ENCODE data around the gene LRRN2.

LRRN2 gene

DNA sequence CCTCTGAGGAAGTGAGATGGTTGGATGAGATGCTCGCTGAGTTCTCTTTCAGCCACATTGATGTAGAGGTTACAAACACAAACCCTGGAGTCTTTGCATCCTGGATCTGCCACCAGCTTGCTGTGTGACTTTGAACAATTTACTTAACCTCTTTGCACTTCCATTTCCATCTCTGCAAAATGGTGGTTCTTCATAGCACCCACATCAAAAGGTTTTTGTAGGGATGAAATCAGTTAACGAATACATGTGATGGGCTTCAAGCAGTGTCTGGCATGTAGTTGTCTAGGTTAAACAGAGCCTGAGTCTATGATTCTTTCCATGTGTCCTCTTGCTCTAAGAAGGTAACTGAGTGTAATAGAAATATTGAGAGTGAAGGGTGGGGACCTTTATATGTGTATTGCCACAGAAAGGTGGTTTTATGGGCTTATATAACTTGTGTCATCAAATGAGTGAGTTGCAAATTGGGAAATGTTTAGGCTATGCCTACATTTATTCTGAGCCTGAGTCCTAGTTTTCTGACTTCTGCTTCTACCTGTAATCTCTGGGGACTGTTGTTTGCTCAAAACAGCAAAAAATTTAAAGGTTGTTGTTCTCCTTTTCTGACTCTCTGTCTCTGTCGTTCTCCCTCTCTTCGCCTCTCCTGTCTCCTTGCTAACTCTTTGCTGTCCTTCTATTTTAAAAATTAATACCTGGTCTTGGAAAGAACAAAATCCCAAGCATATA, 27.3 kb upstream of the LRRN2 start:
- DNase-seq: no peak

DNA sequence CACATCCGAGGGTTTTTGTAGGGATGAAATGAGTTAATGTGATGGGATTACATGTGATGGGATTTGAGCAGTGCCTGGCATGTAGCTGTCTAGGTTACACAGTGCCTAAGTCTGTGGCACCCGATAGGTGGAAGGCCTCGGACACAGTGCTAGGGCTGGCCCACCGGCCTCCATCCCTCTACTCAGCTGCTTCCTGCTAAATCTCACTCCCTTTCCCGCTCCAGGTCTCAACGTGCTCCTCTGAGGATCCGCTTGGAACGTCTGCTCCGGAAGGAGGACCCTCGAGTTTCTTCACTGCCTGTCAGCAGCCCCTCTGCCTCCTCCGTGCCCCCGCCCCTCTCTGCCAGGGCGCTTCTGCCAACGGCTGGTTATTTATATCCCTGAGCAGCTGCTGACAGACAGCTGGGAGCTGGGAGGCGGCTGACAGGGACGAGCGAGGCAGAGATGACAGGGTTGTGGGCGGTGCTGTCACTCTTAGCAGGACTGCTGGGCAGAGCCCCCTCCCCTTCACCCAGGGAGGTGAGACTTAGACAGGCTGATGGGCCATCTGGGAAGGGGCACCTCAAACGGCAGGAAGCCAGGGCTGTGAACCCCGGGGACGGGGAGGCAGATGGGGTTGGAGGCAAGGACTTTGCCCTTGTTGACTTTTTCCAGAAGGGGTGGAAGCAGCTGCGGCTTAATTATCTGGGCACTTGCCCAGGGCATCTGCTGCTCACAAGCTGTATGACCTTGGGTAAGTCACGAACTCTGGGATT, 26.6 kb upstream of the LRRN2 start:
- DNase-seq: no peak

DNA sequence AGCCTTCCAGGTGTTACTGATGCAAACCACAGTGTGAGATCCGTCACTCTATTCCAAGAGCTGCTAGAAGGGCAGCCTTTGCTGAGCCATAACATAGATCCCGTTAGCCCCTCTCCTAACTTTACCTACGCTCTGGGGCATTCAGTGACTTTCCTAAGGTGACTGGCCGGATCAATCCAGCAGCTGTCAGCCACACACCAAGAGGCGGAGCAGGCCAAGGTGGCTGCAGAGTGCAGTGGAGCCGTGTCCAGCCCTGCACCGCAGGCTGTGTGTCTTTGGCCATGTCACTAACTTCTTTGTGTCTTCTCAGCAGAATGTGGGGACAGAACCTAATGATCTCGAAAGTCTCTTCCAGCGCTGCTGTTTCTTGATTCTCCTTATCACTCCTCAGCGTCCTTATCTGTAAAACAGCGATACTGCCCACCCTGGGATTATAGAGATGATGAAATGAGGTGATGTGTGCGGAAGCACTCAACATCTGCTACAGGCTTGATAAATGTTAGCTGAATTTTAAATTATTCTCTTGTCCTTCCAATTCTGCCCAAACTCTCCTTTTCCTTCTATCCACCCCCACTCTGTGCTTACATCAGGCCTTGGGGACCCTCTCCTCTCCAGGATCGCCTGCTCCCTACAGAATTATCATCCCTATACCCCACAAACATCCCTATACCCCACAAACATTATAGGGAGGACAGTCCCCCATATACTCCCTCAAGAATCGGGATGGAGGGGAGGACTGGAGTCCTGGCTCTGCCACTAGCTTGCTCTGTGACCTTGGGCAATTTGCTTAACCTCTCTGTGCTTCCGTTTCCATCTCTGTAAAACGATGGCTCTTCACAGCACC, 25.8 kb upstream of the LRRN2 start:
- no peak for DNase-seq

DNA sequence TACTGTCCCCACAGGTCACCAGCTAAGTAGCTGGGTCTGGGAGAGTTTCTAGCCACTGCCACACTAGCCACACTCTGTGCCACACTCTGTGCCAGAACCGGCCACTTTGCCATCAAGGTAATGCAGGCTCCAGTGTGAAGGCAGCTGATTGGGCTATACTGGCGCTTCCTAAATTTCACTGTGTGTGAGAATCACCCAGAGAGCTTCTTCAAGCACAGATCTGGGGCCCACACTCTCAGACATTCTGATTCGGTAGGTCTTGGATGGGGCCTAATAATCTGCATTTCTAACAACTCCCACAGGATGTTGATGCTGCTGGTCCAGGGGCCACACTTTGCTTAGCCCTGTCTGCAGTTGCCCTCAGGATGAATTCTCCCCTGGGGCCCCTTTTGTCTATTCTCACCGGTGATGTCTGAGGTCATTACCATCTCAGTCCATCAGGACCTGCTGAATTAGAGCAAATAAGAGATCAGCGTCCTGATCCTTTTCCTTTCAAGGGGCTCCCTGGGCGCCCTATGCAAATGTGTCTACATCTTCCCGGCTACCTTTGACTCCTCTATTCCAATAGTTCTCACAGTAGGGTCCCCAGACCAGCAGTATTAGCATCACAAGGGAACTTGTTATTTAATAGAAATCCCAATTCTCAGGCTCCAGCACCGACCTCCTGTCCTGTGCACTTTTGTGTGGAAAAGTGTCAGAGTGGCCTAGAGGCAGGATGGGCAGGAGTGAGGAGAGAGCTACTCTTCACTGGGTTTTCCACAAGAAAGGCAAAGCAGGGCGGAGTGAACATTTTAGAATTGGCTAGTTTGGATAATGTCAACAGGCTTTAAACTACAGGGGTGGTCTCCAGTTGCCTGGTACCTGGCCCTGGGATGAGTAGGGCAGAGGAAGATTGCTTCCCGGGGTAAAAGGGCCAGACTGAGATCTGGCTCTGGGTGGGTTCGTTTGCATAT, 24.7 kb upstream of the LRRN2 start:
- DNase-seq: no peak

DNA sequence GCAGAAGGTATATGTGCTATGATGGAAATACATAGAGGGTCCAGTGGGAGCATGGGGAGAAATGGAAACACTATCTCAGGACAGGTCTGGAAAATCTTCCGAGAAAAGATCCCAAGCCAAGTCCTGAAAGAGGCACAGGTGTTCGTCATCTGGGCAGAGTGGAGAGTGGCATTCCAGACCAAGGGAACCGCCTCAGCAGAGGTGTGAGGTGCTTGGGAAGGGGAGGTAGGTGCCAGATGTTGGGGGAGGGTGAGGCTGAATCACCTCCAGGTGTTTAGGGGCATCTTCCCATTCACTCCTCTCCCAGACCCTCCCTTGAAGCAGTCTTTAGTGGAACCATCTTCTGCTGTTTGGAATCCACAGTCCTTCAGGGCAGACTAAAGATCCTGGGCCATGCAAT, 23.5 kb upstream of the LRRN2 start:
- DNase-seq: no peak

DNA sequence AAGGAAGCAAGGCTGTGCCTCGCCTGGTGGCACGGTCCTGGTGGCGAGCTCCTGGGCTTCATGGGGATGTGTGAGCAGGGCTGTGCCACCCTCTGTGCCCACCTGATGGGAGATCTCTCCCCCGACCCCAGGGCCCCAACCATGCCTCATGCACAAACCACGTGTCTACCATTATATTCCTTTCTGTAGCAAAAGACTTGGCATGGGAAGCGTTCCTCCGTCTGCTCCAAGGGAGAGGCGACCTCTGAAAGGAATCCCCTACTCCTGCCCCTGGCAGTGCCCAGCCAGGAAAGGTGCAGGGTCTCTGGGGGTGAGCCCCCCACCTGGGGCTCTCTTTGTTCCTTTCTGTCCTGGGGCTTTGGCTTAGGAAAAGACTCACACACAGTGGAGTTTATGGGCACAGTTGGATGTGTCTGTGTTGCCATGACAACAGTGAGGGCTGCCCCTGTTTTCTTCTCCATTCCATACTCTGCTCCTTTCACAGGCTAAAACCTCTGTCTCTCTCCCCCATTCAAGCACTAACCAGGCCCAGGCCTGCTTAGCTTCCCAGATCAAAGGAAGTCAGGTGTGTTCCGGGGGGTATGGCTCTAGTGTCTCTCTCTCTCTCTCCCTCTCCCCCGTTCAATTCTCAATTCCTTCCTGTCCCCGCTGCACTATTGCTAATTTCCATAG, 21.4 kb upstream of the LRRN2 start:
- no peak for DNase-seq

DNA sequence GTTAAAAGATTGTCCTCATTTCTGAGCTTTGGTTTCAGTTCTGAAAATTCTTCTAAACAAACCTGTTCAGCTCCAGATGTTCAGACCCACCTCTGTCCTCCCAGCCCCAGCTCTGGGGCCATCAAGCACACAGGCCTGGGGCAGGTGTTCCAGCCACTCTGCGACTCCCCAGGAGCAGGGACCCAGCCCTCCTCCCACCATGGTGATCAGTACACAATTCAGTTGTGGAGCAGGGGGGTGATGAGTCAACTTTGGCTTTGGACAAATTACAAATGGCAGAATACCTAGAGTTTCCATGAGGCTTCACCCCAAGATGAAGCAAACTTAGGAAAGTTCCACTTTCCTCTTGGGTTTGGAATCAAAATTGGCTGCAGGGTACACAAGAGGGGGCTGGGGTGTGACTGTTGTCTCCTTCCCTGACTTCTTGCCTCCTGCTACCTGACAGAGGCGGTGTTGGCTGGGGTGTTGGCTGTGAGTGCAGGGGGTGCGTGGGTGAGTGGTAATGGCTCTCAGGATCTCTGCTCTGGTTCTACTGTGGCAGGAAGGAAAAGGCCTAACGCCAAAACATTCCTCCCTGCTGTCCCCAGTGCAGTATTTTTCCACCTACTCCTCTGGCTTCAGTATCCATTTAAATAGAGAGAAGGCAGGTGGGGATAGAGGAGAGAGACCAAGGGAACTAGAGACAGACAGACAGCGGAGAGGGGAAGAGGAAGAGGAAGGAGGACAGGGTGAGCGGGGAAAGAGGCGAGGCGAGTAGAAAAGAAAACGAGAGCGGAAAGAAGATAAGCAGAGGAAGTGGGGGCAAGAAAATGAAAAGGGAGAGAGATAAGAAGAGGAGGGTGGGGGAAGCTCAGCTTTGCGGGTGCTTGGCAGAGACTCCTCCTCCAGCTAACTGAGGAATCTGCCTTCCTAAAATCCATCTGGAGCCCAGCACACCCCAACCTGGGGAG, 20.6 kb upstream of the LRRN2 start:
- DNase-seq: no peak

DNA sequence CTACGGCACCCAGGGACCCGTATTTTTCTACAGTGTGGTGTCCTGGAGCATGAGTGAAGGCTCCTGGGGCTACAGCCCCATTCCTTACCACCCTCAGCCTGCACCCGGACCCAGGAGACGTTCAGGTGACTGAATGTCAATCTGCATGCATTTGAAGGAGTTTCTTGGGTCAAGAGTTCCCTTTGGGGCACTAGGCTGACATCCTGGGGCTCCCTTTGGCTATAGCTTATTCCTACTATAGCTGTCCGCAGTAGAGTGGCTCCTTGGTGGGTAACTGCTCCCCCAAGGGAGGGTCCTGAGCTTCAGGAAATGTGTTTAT, 19.9 kb upstream of the LRRN2 start:
- DNase-seq: no peak

DNA sequence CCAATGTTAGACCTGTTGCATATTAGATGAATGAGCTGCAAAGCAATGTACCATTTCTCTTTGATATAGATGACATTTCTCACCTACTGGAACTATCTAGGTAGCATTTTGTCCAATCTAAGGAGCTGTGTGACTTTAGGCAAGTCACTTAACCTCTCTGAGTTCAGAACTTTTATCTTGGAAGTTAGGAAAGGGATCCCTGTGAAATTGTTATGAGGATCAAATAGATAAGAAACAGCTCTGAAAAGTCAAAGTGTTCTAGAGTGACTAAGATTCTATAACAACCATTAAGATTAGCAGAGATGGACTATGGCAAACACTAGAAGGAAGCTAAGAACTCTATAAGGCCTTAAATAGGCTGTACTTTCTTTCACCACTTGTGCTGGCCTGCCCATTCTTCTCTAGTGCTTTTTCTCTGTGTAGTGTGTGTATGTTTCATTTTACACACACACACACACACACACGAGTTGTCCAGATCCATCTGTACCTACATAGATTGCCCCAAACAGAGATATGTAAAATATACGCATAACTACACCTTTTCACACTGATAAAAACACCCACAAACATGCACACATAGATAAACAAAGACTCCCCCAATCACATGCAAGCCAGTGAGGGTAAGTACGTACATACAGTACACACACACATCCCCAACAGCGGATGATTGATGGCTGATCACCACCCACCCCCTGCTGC, 19.4 kb upstream of the LRRN2 start:
- DNase-seq: no peak

DNA sequence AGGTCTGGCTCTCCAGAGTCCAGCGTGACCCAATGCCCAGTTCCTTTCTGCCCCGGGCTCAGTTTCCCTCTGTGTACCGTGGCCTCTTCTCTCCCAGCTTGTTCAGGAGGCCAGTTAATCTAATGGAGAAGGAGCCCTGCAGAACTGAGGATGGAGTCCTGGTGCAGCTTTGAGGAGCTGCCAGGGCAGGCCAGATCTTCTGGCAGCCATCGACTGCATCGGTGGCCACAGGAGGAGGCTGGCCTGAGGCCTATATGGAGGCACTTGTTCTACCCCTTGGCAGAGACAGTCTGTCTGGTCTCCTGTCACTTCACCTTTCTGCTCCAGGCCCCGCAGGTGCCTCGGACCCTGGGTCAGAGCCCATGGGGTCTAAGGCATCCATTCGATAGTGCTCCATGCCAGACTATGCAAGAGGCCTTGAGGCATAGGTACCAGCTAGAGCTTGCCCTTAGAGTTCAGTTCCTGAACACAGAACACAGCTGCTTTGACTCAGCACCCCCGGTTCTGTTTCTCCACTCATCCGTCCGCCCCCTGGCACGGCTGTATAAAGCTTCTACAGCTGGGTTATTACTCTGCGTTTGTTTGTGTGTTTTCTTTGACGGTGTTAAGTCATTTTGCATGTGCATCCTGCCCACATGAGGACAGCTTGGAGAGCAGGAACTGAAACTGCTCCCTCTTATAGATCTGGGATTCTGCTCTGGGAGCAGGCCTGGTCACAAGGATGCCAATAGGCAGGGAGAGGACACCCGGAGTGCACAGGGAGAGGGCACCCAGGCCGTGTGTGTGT, 18.5 kb upstream of the LRRN2 start:
- no peak for DNase-seq

DNA sequence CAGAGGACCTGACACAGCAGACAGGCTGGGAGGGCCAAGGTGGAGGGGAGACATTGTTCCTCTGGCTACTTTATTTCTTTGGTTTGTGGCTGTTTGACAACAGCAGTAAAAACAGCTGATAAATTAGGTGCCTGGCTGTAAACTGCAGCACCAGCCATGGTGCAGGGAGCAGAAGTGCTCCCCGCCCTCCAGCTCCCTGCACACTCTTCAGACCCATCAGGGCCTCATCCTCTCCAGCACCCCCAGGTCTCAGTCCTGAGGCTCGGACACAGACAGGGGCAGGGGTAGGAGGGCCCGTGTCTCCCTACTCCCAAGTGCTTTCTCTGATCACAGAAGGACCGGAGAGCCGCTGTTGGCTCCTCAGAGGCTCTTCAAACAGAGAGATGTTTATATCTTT, 17.7 kb upstream of the LRRN2 start:
- DNase-seq: no peak

DNA sequence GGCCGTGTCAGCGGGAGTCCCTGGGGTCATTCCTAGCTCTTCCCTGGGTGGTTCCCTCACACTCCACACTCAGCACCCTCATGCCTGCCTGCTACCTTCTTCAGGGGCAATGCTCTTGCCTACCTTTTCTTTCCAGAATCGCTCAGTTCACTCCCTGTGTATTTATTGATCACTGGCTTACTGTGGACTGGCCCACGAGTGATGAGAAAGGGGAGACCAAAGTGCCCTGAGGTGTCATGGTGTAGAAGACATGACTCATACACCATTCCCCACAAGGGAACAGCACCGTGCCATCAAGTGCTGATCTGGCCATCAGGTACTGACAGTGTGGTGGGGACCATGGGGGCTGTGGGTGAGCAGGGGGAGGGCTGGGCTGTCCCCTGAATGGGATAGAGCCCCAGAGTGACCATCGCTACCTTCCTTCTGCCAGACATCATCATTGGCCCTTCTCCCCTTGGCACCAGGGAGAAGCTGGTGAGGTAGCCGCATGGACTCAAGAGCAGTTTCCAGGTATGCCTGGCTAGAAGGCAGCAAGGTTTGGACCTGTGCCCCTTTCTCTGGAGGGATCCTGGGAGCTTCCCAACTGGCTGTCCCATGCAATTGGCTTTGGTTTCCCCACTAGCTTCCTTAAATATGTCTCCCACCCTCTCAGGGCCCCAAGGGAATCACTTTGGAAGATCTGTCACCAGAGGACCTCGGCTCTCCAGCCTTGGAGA, 17.2 kb upstream of the LRRN2 start:
- no peak for DNase-seq

DNA sequence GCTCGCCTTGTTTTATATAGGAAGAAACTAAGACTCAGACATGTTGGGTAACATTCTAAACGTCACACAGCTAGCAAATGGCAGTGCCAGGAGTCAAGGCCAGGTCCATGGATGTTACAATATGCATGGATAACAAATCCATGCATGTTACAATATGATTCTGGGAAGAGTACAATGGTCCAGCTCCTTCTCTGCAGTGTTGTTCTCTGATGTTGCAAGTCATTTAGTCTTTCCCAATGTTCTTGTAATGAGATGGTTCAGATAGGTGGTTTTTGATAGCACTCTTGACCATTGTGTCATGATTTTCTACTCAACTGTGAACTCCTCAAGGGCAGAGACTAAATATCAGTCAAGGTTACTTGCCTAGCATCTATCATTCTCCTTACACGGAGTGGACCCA, 15.7 kb upstream of the LRRN2 start:
- no peak for DNase-seq

DNA sequence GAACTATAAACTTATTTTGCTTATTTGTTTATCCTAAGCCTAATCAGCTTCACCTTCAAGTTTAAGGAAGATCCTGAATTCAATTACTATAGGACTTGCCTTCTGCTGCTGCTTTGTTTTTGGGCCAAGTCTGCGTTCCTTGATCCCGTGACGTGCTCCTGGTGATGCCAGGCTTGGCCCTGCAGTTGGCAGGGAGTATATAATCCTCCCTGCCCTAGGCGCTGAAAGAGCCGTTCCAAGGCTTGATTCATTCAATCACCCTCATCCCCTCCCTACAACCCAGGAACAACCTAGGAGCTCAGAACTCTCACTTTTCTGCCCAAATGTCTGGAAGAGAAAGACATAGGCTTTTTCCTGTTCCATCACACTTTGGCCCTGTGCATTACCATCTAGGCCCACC, 12.4 kb upstream of the LRRN2 start:
- DNase-seq: no peak

DNA sequence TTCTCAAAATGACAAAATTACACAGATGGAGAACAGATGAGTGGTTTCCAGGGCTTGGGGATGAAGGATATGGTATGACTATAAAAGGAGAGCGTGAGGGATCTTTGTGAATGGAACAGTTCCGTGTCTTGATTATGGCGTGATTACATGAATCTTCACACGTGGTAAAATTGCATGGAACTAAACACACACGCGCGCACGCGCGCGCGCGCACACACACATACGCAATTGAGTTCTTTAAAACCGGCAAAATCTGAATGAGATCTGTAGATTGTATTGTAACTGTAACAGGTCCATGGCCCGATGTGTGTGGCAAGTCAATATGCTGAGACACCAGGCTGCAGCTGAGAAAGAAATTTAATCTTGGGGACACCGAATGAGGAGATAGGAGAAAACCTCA, 11.1 kb upstream of the LRRN2 start:
- no peak for DNase-seq

DNA sequence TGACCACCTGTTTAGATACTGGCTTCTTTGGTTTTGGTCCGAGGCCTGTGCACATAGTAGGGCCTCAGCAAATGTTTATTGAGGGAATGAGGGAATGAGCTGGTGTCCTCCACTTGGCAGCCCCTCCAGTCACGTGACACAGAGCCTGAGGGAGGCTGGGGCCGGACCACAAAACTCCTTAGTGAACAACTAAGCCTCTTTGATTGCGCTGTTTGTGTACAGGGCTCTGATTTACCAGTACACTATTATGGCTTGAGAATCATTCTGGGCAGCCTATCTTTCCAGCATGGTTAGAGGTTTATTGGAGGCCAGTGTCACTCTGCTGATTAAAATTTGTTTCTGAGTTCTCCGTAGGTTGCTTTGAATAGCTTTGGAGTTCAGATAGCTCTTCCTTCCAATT, 10.2 kb upstream of the LRRN2 start:
- DNase-seq: no peak

DNA sequence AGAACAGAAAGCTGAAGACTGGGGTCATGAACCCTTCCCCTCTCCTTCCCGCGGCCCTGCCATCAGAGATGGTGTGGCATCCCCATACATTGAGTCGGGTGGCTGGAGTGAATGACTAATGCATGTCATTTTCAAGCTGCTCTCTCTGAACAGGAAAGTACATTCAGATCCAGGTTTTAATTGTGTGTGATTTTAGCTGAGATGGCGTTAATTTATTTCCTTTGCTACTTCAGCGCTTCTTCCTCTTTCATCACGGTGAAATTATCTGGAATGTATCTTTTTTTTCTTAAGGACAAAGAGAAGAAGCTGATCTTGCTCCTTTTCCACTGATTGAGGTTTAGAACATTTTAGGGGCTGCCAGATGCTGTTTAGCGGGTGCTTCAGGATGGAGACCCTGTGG, 8.6 kb upstream of the LRRN2 start:
- no peak for DNase-seq

DNA sequence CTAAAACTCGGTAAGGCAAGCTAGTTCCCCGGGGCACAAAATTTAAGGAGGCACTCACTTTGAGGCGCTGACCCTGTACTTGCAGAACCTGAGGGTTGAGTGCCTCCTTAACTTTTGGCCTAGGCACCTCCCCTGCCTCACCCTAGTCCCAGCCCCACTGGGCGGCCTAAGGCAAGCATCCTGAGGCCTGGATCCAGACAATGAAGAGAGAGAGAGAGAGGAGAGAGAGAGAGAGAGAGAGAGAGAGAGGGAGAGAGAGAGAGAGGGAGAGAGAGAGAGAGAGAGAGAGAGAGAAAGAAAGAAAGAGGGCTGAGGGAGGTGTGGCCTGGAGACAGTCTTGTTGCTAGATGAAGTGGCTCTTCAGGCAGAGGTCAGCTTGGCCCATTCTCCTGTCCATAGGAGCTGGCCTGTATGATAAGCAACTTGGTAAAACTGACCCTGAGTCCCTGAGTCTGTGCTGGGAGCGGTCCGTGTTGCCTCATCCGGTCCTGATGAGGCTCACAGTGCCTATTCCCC, 7.4 kb upstream of the LRRN2 start:
- no peak for DNase-seq

All from fibroblast of skin of abdomen (primary cell).